ENCODE data around the gene MT1B.
"Not testable (repeated sequence)": the region's sequence is repeated elsewhere in the genome, so short reads cannot be mapped to it uniquely, and the experiment has no call there.

Gene MT1B

DNA sequence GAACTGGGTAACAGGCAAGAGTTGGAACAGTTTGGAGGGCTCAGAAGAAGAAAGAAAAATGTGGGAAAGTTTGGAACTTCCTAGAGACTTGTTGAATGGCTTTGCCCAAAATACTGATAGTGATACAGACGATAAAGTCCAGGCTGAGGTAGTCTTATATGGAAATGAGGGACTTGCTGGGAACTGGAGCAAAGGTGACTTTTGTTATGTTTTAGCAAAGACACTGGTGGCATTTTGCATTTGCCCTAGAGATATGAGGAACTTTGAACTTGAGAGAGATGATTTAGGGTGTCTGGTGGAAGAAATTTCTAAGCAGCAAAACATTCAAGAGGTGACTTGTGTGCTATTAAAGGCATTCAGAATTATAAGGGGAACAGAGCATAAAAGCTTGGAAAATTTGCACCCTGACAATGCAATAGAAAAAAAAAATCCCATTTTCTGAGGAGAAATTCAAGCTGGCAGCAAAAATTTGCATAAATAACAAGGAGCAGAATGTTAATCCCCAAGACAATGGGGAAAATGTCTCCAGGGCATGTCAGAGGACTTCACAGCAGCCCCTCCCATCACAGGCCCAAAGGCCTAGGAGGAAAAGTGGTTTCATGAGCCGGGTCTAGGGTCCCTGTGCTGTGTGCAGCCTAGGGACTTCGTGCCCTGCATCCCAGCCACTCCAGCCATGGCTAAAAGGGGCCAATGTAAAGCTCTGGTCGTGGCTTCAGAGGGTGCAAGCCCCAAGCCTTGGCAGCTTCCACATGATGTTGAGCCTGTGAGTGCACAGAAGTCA is 29.8 kb upstream of the MT1B start:
- not testable (repeated sequence) for DNase-seq

DNA sequence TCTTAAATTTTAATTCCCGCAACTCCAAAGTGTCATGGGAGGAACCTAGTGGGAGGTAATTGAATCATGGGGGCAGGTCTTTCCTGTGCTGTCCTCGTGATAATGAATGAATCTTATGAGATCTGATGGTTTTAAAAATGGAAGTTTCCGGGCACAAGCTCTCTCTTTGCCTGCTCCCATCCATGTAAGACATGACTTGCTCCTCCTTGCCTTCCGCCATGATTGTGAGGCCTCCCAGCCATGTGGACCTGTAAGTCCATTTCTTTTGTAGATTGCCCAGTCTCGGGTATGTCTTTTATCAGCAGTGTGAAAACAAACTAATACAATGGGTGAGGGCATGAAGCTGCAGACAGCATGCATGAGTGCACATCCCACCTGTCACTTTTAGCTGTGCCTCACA is 28.5 kb upstream of the MT1B start:
- DNase-seq = not testable (repeated sequence)

DNA sequence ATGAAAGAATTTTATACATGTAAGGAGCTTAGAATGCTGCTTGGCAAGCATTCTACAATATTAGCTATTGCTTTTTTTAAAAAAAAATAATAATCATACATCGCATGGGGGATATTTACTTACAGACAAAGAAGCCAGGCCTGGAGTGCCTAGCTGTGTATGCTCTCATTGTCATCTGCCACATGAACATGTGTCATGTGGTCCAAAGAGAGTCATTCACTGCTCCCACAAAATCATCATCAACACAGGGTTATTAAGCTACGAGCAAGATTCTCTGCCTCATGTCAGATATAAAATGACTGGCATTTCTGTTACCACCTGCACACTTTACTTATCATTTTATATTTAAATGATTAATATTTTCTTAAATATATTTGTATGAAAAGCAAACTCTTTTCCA is 28.0 kb upstream of the MT1B start:
- no peak for DNase-seq

DNA sequence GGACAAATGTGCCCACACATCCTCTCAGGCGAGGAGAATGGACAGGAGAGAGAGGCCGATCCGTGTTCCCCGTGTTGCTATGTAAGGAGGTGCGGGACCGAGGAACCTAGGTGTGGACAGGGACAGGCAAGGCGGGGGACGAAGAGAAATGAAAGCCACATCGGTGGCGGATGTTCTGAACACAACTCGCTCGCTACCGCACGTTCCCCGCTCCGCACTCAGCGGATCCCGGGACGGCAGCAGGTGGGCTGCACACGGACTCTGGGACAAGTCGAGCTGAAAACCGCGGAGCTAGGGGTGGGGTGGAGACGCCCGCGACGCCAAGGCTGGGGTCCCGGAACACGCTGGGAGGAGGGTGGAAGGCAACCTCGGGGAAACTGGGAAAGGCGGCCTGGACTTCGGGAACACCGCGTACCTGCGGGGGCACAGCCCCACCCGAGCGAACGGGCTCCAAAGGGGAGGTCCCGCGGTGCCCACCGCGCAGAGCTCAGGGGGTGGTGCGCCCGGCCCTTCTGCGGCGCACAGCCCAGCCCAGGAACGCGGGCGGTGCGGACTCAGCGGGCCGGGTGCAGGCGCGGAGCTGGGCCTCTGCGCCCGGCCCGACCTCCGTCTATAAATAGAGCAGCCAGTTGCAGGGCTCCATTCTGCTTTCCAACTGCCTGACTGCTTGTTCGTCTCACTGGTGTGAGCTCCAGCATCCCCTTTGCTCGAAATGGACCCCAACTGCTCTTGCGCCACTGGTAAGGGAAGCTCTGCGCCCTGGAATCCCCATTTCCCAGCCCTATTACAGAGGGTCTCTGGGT is 26.3 kb upstream of the MT1B start, which contains the start of gene MT1E:
TSS of gene MT1E (plus strand) at position 642 of the 803 bp plus-strand sequence. CDS start at position 713, 71 bp downstream.
- peak; percentile 57 for DNase-seq

DNA sequence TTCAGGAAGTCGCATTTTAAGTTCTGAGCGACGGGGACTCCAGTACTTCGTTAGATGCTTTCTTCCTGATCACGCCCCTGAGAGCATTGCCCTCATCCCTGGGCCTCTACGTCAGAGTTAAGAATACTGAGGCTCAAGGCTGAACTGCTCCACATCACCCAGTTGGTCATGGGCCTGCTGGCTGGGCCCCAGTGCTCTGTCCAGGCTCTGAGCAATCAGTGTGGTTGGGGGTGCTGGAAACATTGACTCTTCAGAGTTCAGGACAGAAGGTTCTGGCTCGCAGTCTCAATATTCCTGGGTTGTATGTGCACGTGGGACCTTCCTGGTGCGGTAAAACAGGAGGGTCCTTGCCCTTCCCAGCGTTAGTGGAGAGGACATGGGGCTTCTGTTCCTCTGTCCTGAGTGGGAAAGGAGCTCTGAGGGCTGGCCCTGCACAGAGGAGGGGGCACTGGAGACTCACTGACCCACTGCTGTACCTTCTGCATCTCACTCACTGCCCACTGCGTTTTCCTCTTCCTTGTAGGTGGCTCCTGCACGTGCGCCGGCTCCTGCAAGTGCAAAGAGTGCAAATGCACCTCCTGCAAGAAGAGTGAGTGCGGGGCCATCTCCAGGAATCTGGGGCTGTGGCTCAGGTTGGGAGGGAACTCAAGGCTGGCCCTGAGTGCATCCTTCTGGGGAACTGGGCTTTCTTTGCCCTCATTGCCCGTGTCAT is 25.6 kb upstream of the MT1B start:
- peak; percentile 47 for DNase-seq

DNA sequence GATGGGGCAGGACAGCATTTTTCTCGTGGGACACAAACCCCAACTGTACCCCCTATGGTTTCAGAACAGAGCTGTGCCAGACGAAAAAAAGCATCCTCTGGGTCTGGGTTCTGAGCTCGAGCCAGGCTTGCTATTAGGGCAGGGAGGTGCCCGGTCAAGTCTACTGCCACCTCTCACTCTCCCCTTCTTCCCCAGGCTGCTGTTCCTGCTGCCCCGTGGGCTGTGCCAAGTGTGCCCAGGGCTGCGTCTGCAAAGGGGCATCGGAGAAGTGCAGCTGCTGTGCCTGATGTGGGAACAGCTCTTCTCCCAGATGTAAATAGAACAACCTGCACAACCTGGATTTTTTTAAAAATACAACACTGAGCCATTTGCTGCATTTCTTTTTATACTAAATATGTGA is 25.0 kb upstream of the MT1B start:
- DNase-seq = no peak

DNA sequence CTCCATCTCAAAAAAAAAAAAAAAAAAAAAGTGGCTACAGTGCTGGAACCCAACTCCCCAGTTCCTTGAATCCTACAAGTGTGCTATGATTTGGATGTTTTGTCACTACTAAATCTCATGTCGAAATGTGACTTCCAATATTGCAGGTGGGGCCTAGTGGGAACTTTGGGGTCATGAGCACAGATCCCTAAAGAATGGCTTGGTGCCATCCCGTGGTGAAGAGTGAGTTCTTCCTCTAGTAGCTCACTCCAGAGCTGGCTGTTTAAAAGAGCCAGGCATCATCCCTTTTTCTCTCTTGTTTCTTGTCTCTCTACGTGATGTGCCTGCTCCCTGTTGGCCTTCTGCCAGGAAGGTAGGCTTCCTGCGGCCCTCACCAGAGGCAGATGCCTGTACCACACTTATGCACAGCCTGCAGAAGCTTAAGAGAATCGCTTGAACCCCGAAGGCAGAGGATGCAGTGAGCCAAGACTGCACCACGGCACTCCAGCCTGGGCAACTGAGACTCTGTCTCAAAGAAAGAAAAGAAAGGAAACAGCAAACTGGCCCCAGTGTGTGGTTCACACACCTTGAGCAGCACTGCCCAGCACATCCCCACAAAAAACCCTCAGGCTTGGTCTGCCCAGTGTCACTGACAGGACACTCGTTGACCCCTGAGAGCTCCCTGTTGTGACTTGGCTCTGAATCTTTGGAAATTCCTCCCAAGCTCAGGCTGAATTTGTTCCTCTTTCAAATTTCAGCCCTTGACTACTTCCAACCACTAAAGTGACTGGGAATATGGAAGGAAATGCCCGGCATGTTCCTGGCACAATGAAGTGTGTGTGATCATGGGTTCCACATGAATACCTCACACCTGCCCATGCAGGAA is 23.0 kb upstream of the MT1B start:
- no peak for DNase-seq

DNA sequence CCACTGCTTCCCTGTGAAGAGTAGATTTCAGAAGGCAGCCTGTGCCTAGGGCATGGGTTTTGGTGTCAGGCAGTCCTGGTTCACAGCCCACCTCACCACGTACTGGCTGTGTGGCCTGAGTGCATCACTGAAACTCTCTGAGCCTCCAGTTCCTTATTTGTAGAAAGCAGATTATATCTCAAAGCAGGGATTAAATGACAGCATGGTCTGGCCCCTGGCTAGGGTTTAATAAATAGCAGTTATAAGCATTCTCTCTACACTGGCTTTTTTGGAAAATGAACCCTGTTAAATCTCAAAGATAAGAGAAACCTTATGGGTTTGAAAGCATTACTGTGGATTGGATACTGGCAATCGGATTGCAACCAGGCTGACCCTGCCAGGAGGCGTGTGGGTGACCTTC is 22.2 kb upstream of the MT1B start:
- no peak for DNase-seq

DNA sequence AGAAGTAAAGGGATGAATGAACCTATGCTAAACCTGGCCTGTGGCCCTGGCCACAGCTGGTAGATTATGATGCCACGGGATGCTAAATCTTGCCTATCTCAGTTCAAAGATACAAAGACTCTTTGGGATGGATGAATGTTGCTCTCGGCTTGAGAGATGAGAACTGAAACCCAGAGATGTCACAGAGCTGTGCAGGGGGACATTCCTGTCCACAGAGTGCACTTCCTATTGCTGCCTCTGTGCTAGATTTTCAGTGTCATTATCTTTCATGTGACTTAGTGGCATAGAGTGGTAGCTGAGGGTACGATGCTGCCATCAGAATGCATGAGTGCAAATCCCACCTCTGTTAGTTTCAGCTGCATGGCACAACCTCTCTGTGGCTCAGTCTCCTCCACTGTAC is 21.6 kb upstream of the MT1B start:
- no peak for DNase-seq

DNA sequence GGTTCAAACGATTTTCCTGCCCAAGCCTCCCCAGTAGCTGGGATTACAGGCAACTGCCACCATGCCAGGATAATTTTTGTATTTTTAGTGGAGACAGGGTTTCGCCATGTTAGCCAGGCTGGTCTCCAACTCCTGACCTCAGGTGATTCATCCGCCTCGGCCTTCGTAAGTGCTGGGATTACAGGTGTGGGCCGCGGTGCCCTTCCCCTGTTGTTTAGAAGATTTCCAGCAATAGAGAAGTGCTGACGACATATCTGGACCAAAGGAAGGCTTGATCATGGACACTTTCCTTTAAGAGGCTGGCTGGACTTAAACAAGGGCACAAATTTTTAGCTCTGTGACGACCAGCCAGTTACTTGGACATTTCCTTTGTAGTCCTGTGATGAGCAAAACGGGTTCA is 20.5 kb upstream of the MT1B start:
- DNase-seq = no peak

DNA sequence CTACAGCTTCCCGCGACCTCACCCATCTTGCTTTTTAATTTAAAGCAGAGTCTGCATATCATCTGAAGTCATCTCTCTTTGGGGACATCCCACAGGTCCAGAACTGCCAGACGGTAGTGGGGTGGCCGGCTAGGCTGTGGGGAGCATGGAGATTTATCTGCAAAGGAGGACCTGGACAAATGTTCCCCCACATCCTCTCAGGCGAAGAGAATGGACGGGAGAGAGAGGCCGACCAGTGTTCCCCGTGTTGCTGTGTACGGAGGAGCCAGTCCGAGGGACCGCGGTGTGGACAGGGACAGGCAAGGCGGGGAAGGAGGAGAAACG is 19.9 kb upstream of the MT1B start:
- DNase-seq = no peak

DNA sequence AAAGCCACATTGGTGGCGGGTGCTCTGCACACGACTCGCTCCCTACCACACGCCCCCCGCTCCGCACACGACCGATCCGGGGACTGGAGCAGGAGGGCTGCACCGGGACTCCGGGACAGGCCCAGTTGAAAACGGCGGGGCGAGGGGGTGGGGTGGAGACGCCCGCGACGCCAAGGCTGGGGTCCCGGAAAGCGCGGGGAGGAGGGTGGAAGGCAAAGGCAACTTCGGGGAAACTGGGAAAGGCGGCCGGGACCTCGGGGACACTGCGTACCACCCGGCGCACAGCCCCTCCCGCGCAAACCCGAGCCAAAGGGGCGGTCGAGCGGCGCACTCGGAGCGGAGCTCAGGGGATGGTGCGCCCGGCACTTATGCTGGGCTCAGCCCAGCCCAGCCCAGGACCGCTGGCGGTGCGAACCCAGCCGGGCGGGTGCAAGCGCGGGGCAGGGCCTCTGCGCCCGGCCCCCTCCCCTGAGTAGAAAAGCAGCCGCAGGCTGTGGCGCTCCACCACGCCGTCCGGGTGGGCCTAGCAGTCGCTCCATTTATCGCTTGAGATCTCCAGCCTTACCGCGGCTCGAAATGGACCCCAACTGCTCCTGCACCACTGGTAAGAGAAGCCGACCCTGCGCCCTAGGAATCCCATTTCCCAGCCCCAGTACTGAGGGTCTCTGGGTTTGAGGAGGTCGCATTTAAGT is 19.4 kb upstream of the MT1B start, which contains the start of gene MT1M:
TSS of gene MT1M (plus strand) at position 504 of the 692 bp plus-strand sequence. CDS start at position 577, 73 bp downstream.
- DNase-seq = no peak

DNA sequence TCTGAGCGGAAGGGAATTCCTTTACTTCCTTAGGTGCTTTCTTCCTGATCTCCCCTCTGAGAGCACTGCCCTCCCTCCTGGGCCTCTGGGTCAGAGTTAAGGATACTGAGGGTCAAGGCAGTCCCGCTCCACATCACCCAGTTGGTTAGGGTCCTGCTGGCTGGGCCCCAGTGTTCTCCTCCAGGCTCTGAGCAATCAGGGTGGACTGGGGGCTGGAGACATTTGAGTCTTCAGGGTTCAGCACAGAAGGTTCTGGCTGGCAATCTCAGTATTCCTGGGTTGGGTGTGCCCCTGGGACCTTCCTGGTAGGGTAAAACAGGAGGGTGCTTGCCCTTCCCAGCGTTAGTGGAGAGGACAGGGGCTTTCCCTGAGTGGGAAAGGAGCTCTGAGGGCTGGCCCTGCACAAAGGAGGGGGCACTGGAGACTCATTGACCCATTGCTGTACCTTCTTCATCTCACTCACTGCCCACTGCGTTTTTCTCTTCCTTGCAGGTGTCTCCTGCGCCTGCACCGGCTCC is 18.8 kb upstream of the MT1B start:
- no peak for DNase-seq

DNA sequence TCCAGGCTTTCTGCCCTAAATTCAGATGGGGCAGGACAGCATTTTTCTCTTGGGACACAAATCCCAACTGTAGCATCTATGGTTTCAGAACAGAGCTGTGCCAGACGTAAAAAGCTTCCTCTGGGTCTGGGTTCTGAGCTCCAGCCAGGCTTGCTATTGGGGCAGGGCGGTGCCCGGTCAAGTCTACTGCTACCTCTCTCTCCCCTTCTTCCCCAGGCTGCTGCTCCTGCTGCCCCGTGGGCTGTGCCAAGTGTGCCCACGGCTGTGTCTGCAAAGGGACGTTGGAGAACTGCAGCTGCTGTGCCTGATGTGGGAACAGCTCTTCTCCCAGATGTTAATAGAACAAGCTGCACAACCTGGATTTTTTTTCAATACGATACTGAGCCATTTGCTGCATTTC is 18.2 kb upstream of the MT1B start:
- DNase-seq = no peak

DNA sequence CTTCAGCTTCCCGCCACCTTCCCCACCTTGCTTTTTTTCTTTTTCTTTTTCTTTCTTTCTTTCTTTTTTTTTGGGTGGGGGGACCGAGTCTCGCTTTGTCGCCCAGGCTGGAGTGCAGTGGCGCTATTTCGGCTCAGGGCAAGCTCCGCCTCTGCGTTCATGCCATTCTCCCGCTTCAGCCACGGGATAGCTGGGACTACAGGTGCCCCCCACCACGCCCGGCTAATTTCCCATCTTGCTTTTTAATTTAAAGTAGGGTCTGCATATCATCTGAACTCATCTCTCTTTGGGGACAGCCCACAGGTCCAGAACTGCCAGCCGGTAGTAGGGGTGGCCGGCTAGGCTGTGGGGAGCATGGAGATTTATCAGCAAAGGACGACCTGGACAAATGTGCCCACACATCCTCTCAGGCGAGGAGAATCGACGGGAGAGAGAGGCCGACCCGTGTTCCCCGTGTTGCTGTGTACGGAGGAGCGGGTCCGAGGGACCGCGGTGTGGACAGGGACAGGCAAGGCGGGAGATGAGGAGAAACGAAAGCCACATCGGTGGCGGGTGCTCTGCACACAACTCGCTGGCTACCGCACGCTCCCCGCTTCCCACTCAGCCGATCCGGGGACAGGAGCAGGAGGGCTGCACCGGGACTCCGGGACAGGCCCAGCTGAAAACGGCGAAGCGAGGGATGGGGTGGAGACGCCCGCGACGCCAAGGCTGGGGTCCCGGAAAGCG is 16.8 kb upstream of the MT1B start:
- DNase-seq = no peak

DNA sequence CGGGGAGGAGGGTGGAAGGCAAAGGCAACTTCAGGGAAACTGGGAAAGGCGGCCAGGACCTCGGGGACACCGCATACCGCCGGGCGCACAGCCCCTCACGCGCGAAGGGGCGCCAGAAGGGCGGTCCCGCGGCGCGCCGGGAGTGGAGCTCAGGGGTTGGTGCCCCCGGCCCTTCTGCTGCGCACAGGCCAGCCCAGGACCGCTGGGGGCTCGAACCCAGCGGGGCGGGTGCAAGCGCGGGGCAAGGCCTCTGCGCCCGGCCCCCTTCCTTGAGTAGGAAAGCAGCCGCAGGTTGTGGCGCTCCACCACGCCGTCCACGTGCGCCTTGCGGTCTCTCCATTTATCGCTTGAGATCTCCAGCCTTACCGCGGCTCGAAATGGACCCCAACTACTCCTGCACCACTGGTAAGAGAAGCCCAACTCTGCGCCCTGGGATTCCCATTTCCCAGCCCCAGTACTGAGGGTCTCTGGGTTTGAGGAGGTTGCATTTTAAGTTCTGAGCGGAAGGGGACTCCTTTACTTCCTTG is 16.2 kb upstream of the MT1B start:
- no peak for DNase-seq

DNA sequence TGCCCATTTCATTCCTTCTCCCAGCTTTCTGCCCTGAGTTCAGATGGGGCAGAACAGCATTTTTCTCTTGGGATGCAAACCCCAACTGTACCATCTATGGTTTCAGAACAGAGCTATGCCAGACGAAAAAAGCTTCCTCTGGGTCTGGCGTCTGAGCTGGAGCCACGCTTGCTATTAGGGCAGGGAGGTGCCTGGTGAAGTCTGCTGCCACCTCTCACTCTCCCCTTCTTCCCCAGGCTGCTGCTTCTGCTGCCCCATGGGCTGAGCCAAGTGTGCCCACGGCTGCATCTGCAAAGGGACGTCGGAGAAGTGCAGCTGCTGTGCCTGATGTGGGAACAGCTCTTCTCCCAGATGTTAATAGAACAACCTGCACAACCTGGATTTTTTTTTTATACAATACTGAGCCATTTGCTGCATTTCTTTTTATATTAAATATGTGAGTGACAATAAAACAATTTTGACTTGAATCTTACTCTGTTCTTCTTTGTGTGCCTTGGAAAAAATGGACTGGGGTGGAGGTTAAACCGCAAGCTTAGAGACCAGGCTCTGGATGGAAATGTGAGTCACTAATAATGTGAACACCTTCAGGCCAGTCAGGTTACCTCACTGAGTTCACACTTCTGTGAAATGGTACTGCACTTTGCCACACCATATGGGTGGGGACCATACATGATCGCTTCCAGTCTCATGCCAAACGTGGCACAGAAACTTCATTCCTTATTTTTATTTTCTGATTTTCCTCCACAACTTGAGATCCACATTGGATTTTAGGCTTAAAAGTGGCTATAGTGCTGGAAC is 14.9 kb upstream of the MT1B start:
- no peak for DNase-seq

DNA sequence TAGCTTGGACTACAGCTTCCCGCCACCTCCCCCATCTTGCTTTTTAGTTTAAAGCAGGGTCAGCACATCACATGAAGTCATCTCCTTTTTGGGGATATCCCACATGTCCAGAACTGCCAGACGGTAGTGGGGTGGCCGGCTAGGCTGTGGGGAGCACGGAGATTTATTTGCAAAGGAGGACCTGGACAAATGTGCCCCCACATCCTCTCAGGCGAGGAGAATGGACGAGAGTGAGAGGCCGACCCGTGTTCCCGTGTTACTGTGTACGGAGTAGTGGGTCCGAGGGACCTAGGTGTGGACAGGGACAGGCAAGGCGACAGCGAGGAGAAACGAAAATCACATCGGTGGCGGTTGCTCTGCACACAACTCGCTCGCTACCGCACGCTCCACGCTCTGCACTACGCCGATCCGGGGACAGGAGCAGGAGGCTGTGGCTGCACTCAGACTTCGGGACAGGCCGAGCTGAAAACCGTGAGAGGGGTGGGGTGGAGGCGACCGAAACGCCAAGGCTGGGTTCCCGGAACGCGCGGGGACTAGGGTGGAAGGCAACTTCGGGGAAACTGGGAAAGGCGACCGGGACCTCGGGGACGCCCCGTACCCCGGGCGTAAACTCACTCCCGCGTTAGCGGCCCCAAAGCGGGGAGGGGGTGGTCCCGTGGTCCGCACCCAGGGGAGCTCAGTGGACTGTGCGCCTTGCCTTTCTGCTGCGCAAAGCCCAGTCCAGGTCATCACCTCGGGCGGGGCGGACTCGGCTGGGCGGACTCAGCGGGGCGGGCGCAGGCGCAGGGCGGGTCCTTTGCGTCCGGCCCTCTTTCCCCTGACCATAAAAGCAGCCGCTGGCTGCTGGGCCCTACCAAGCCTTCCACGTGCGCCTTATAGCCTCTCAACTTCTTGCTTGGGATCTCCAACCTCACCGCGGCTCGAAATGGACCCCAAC is 13.6 kb upstream of the MT1B start, which contains the start of gene MT1A:
TSS of gene MT1A (plus strand) at position 853 of the 937 bp plus-strand sequence. CDS start at position 926, 73 bp downstream.
- no peak for DNase-seq

DNA sequence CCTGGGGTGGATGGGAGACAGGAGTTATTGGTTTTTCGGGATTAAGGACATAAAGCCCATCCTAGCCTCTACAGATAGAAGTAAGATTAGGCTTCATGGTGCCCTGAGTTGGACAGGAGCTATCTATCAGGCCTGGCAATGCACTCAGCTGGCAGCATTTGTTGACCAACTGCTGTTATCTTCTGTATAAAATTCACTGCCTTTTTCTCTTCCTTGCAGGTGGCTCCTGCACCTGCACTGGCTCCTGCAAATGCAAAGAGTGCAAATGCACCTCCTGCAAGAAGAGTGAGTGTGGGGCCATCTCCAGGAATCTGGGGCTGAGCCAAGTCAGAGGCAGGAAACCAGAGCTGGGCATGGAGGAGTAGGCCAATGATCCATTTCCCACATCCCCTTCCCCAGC is 12.6 kb upstream of the MT1B start:
- no peak for DNase-seq
